H9 (cell line): ENCODE data around the gene CISD1. TPM values are rescaled to one million over a fixed set of nuclear protein-coding genes. Genes with fewer than 3 reads are reported as not detected.

Experiments
- DNase-seq: peaks from one replicate; pipeline ENCODE4 v3.0.0-alpha.2; 2017
- H2AFZ ChIP-seq: one replicate; pipeline ENCODE4 v1.6.1; 2013; ENCODE audit warnings: mild to moderate bottlenecking, low read length, control low read depth, moderate library complexity
- H2AK5ac ChIP-seq: 2 replicates; pipeline ENCODE4 v1.6.1; 2013; ENCODE audit warnings: low read length, control low read depth, mixed read lengths; ENCODE audit not compliant: insufficient read length
- H2BK120ac ChIP-seq: one replicate; pipeline ENCODE4 v1.6.1; 2013; ENCODE audit warnings: low read depth, mild to moderate bottlenecking, low read length, control low read depth, inconsistent platforms; ENCODE audit not compliant: poor library complexity, severe bottlenecking
- H2BK12ac ChIP-seq: 2 replicates; pipeline ENCODE4 v1.6.1; 2013; ENCODE audit warnings: low read length, control low read depth, mixed read lengths, low read depth; ENCODE audit not compliant: insufficient read length
- H2BK15ac ChIP-seq: 2 replicates; pipeline ENCODE4 v1.6.1; 2013; ENCODE audit warnings: low read depth, low read length, control low read depth
- H2BK20ac ChIP-seq: one replicate; pipeline ENCODE4 v1.6.1; 2013; ENCODE audit warnings: low read depth, mild to moderate bottlenecking, low read length, control low read depth, inconsistent platforms; ENCODE audit not compliant: poor library complexity, severe bottlenecking
- H2BK5ac ChIP-seq: 2 replicates; pipeline ENCODE4 v1.6.1; 2013; ENCODE audit warnings: low read length, control low read depth, mixed read lengths; ENCODE audit not compliant: insufficient read length
- H3K14ac ChIP-seq: 2 replicates; pipeline ENCODE4 v1.6.1; 2013; ENCODE audit warnings: low read length, control low read depth; ENCODE audit not compliant: insufficient read depth
- H3K18ac ChIP-seq: 2 replicates; pipeline ENCODE4 v1.6.1; 2013; ENCODE audit warnings: low read depth, mild to moderate bottlenecking, mixed read lengths, low read length, control low read depth; ENCODE audit not compliant: insufficient read length
- H3K23ac ChIP-seq: 2 replicates; pipeline ENCODE4 v1.6.1; 2013; ENCODE audit warnings: low read length, control low read depth, mixed read lengths, low read depth; ENCODE audit not compliant: insufficient read length
- H3K23me2 ChIP-seq: 2 replicates; pipeline ENCODE4 v1.6.1; 2013; ENCODE audit warnings: low read depth, mild to moderate bottlenecking, mixed read lengths, low read length, control low read depth; ENCODE audit not compliant: insufficient read length, poor library complexity, severe bottlenecking
- H3K27ac ChIP-seq: 2 replicates; pipeline ENCODE4 v1.5.1; 2013; ENCODE audit warnings: low read length, control low read depth, mixed read lengths, low read depth; ENCODE audit not compliant: insufficient read length
- H3K27me3 ChIP-seq: 2 replicates; pipeline ENCODE4 v1.6.1; 2013; ENCODE audit warnings: low read length, control low read depth, inconsistent platforms; ENCODE audit not compliant: insufficient read depth
- H3K4ac ChIP-seq: 2 replicates; pipeline ENCODE4 v1.6.1; 2013; ENCODE audit warnings: low read depth, mild to moderate bottlenecking, control low read depth, inconsistent platforms, low read length, moderate library complexity
- H3K4me1 ChIP-seq: 2 replicates; pipeline ENCODE4 v1.6.1; 2013; ENCODE audit warnings: low read length, control low read depth, inconsistent platforms; ENCODE audit not compliant: insufficient read depth
- H3K4me2 ChIP-seq: 2 replicates; pipeline ENCODE4 v1.6.1; 2013; ENCODE audit warnings: low read length, control low read depth, mixed read lengths; ENCODE audit not compliant: insufficient read length, insufficient read depth
- H3K56ac ChIP-seq: 2 replicates; pipeline ENCODE4 v1.6.1; 2013; ENCODE audit warnings: low read depth, mild to moderate bottlenecking, mixed read lengths, low read length, control low read depth; ENCODE audit not compliant: insufficient read length
- H3K79me1 ChIP-seq: 2 replicates; pipeline ENCODE4 v1.6.1; 2013; ENCODE audit warnings: low read depth, mild to moderate bottlenecking, moderate library complexity, low read length, control low read depth, inconsistent platforms; ENCODE audit not compliant: insufficient read depth, poor library complexity, severe bottlenecking
- H3K79me2 ChIP-seq: 2 replicates; pipeline ENCODE4 v1.6.1; 2013; ENCODE audit warnings: low read length, control low read depth, inconsistent platforms; ENCODE audit not compliant: insufficient read depth
- H3K9ac ChIP-seq: 2 replicates; pipeline ENCODE4 v1.6.1; 2013; ENCODE audit warnings: low read length, control low read depth, mixed read lengths; ENCODE audit not compliant: insufficient read length; ENCODE audit errors: extremely low read depth
- H3K9me3 ChIP-seq: one replicate; pipeline ENCODE4 v1.6.1; 2013; ENCODE audit warnings: low read depth, low read length, inconsistent platforms; ENCODE audit not compliant: control insufficient read depth
- H3T11ph ChIP-seq: one replicate; pipeline ENCODE4 v1.6.1; 2013; ENCODE audit warnings: mild to moderate bottlenecking, low read length, control low read depth, inconsistent platforms
- H4K20me1 ChIP-seq: one replicate; pipeline ENCODE4 v1.6.1; 2013; ENCODE audit not compliant: control insufficient read depth, insufficient read length, insufficient read depth
- H4K5ac ChIP-seq: 2 replicates; pipeline ENCODE4 v1.6.1; 2013; ENCODE audit warnings: low read depth, mild to moderate bottlenecking, mixed read lengths, low read length, control low read depth; ENCODE audit not compliant: insufficient read length
- H4K8ac ChIP-seq: replicated peaks from 2 replicates; pipeline ENCODE4 v1.6.1; 2013; ENCODE audit warnings: low read length, control low read depth, mixed read lengths, low read depth; ENCODE audit not compliant: insufficient read length
- H4K91ac ChIP-seq: 2 replicates; pipeline ENCODE4 v1.6.1; 2013; ENCODE audit warnings: low read depth, mild to moderate bottlenecking, moderate library complexity, mixed read lengths, low read length, control low read depth; ENCODE audit not compliant: insufficient read length
- H3K27ac Mint-ChIP-seq, 3 experiments: 2 replicates in 2 of 3; 3 replicates in 1 of 3; pipeline ENCODE4 v1.8.0; 2020 to 2021; ENCODE audit warnings: mixed read lengths in 3 of 3, mild to moderate bottlenecking in 1 of 3, moderate library complexity in 1 of 3
- H3K27me3 Mint-ChIP-seq: 2 replicates; pipeline ENCODE4 v1.8.0; 2021; ENCODE audit warnings: low read depth, mild to moderate bottlenecking, moderate library complexity, mixed read lengths
- H3K36me3 Mint-ChIP-seq, 3 experiments: 2 replicates in 2 of 3; 3 replicates in 1 of 3; pipeline ENCODE4 v1.8.0; 2020 to 2021; ENCODE audit warnings: low read depth in 3 of 3, mixed read lengths in 3 of 3; ENCODE audit not compliant: insufficient read depth in 1 of 3
- H3K4me1 Mint-ChIP-seq, 2 experiments: 2 replicates each; pipeline ENCODE4 v1.8.0; 2020; ENCODE audit warnings: mixed read lengths in 2 of 2
- H3K4me3 Mint-ChIP-seq, 2 experiments: 2 replicates in 1 of 2; 3 replicates in 1 of 2; pipeline ENCODE4 v1.8.0; 2020 to 2021; ENCODE audit warnings: mild to moderate bottlenecking in 2 of 2, mixed read lengths in 2 of 2, moderate library complexity in 1 of 2
- H3K9me3 Mint-ChIP-seq, 2 experiments: 2 replicates in 1 of 2; 3 replicates in 1 of 2; pipeline ENCODE4 v1.8.0; 2020; ENCODE audit warnings: mild to moderate bottlenecking in 2 of 2, mixed read lengths in 2 of 2, moderate library complexity in 1 of 2
- WGBS: extraction: QIAGEN DNeasy Blood & Tissue Kit; methylation state at CpG from one replicate; pipeline ENCODE4 v1.1.7; 2013; ENCODE audit warnings: missing lambda C conversion rate, low lambda C conversion rate, mixed read lengths; ENCODE audit not compliant: insufficient read length; ENCODE audit errors: extremely low coverage; 5-methylcytosine and 5-hydroxymethylcytosine counted together
- total RNA-seq: library from RNA; stranded (reverse); gene quantifications from 2 replicates; pipeline ENCODE4 v1.2.1, GENCODE V29; 2021
- TF ChIP-seq, protein P1 (sequence below): fragments of 200-600 bp; sonication (generic); conservative IDR thresholded peaks from 3 replicates; pipeline ENCODE4 v1.8.0; 2021; ENCODE audit warnings: antibody characterized with exemption, mild to moderate bottlenecking

CISD1 gene
- total RNA-seq, 1 experiment from 2014 or later: 42.0 TPM

DNA sequence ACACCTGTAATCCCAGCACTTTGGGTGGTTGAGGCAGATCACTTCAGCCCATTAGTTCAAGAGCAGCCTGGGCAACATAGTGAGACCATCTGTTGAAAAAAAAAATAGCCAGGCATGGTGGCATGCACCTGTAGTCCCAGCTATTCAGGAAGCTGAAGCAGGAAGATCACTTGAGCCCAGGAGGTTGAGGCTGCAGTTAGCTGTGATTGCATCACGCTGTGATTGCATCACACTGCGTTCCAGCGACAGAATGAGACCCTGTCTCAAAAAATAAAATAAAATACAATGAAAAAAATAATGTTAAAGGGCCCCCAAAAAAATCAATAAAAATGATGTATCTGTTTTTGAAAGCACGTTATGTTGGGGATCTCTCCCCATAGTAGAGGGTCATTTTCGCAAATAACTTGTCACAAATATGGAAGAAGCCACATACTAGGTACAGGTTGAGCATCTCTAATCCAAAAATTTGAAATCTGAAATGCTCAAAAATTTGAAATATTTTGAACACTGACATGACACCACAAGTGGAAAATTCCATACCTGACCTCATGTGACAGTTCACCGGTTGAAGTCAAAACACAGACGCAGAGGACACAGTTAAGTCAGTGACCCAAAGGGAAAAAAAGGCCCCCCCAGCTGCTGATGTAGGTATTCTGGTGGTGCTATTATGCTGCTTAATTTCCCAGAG is 9.5 kb downstream of the CISD1 start:
- Histone ChIP-seq H3K4me1 (no peaks in the 10 kb centered on the region), H2BK15ac (no peak overlapping the region)

More for the DNA sequence above, 9.5 kb downstream of the CISD1 start:
- Histone ChIP-seq H3K4me2 (no peak overlapping the region), H3K14ac (no peak overlapping the region), H2BK20ac (no peak overlapping the region), H2BK5ac (no peak overlapping the region), H3K79me2 (no peaks in the 10 kb centered on the region), H4K5ac (no peak overlapping the region), H2BK12ac (no peak overlapping the region), H4K20me1 (no peaks in the 10 kb centered on the region), H3K56ac (no peak overlapping the region), H3K9me3 (no peaks in the 10 kb centered on the region), H3K23me2 (no peaks in the 10 kb centered on the region), H3K18ac (no peak overlapping the region), H2AK5ac (no peak overlapping the region), H2BK120ac (no peak overlapping the region), H3K27ac (no peak overlapping the region), H3K4ac (no peak overlapping the region), H3K27me3 (no peaks in the 10 kb centered on the region), H3K9ac (no peak overlapping the region), H4K91ac (no peak overlapping the region), H2AFZ (no peak overlapping the region), H3K79me1 (peaks cover 2% of the 10 kb centered on the region), H3K23ac (no peak overlapping the region), H4K8ac (no peak overlapping the region), H3T11ph (no peak overlapping the region)
- peaks cover 2 to 16% (median 4%) of the 10 kb centered on the region in 3 experiments; a peak in 5 of 7 replicates for H3K36me3 Mint-ChIP-seq
- no peaks in the 10 kb centered on the region for H3K9me3 Mint-ChIP-seq
- peaks cover 3 to 8% of the 10 kb centered on the region in 2 experiments for H3K4me1 Mint-ChIP-seq
- TF ChIP-seq, protein P1, sequence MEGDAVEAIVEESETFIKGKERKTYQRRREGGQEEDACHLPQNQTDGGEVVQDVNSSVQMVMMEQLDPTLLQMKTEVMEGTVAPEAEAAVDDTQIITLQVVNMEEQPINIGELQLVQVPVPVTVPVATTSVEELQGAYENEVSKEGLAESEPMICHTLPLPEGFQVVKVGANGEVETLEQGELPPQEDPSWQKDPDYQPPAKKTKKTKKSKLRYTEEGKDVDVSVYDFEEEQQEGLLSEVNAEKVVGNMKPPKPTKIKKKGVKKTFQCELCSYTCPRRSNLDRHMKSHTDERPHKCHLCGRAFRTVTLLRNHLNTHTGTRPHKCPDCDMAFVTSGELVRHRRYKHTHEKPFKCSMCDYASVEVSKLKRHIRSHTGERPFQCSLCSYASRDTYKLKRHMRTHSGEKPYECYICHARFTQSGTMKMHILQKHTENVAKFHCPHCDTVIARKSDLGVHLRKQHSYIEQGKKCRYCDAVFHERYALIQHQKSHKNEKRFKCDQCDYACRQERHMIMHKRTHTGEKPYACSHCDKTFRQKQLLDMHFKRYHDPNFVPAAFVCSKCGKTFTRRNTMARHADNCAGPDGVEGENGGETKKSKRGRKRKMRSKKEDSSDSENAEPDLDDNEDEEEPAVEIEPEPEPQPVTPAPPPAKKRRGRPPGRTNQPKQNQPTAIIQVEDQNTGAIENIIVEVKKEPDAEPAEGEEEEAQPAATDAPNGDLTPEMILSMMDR: no peak
- no peaks in the 10 kb centered on the region for H3K27me3 Mint-ChIP-seq
- no CpG with 5 or more reads among the region's 7 CpGs for WGBS
- H3K4me3 Mint-ChIP-seq: no peak overlapping the region
- no peak for DNase-seq
- no peak overlapping the region for H3K27ac Mint-ChIP-seq
